Breast epithelium (tissue), 4 donors: ENCODE results near the gene DDX47. TPM values are rescaled to one million over a fixed set of nuclear protein-coding genes. Genes with fewer than 3 reads are reported as not detected.
"Not testable (repeated sequence)": the region's sequence is repeated elsewhere in the genome, so short reads cannot be mapped to it uniquely, and the experiment has no call there.

Source experiments
- DNase-seq, 2 donors: peaks; one replicate each; pipeline ENCODE4 v3.0.0-alpha.2; 2019; ENCODE audit warnings: low spot score in 2 of 2
- H3K27ac ChIP-seq, 2 donors: fragments of 200-600 bp; sonication (generic) in 1 of 2; one replicate each; pipeline ENCODE4 v1.5.1; 2016 to 2019; ENCODE audit warnings: mild to moderate bottlenecking in 1 of 2
- H3K27me3 ChIP-seq, 2 donors: fragments of 200-600 bp; sonication (generic) in 1 of 2; one replicate each; pipeline versions ENCODE4 v1.5.1 to v1.6.0; 2017 to 2019; ENCODE audit warnings: control low read depth in 1 of 2, mild to moderate bottlenecking in 1 of 2
- H3K36me3 ChIP-seq: fragments of 200-600 bp; one replicate; pipeline ENCODE4 v1.5.1; 2019
- H3K4me1 ChIP-seq, 2 donors: fragments of 200-600 bp; sonication (generic); one replicate each; pipeline ENCODE4 v1.5.1; 2016 to 2019; ENCODE audit warnings: control low read depth in 1 of 2
- H3K4me3 ChIP-seq, 3 donors: fragments of 200-600 bp; sonication (generic); 1 replicate in 2 of 3; 2 replicates in 1 of 3; pipeline ENCODE4 v1.5.1; 2016 to 2019; ENCODE audit warnings: mild to moderate bottlenecking in 3 of 3, moderate library complexity in 2 of 3
- H3K9me3 ChIP-seq, 2 donors: fragments of 200-600 bp; sonication (generic) in 1 of 2; one replicate each; pipeline ENCODE4 v1.5.1; 2016 to 2019; ENCODE audit warnings: control low read depth in 1 of 2
- CTCF ChIP-seq, 3 donors: fragments of 450-650 bp; IDR thresholded peaks; one replicate each; pipeline ENCODE4 v1.5.1; 2016 to 2017; ENCODE audit warnings: antibody characterized with exemption in 3 of 3, mild to moderate bottlenecking in 3 of 3, moderate library complexity in 3 of 3
- POLR2A ChIP-seq: fragments of 450-650 bp; IDR thresholded peaks from one replicate; pipeline ENCODE4 v1.6.1; 2016; ENCODE audit warnings: antibody characterized with exemption, mild to moderate bottlenecking, moderate library complexity
- POLR2AphosphoS5 ChIP-seq, 3 donors: sonication (generic); formaldehyde crosslinking; IDR thresholded peaks; one replicate each; pipeline ENCODE4 v1.6.1; 2017; ENCODE audit warnings: antibody characterized with exemption in 3 of 3
- intact Hi-C: fragments of 100-400 bp; cut with DNase I; formaldehyde crosslinking; loops from one replicate; pipeline ENCODE4 v1.15.1; 2023; ENCODE audit warnings: low total_unique reads
- total RNA-seq, 3 donors: library from RNA; depleted of rRNA; stranded (reverse); fragments of >200 nt; gene quantifications; one replicate each; pipeline ENCODE4 v1.1.0, GENCODE V29; 2016

The DDX47 gene
- total RNA-seq, 3 donors from 2014 or later, result 44.8 to 81.1 (median 60.0) TPM

GRCh38 chr12:12818701-12819100 lies 5.6 kb downstream of the DDX47 start:
- TF ChIP-seq CTCF (IDR thresholded peaks at IDR 0.05) (no peak), POLR2AphosphoS5 (IDR thresholded peaks at IDR 0.05) (no peak), POLR2A (no peak)
- intact Hi-C loops, result no loop called here

GRCh38 chr12:12819221-12819620 lies 6.1 kb downstream of the DDX47 start:
- DNase-seq, result no peak
- intact Hi-C loops, result no loop called here
- Histone ChIP-seq H3K4me3 (no peak overlapping the region), H3K9me3 (no peaks in the 10 kb centered on the region), H3K27me3 (no peaks in the 10 kb centered on the region), H3K27ac (peak overlapping the region; percentile 82 to 86), H3K4me1 (peaks cover 10 to 18% of the 10 kb centered on the region in 2 donors), H3K36me3 (peaks cover 10% of the 10 kb centered on the region)
- TF ChIP-seq POLR2A (no peak), POLR2AphosphoS5 (IDR thresholded peaks at IDR 0.05) (no peak), CTCF (IDR thresholded peaks at IDR 0.05) (no peak)

More at GRCh38 chr12:12818701-12819100, 5.6 kb downstream of the DDX47 start:
- H3K4me3 ChIP-seq, result no peak overlapping the region
- no peak for DNase-seq
- H3K36me3 ChIP-seq, result peaks cover 9% of the 10 kb centered on the region
- no peaks in the 10 kb centered on the region for H3K27me3 ChIP-seq
- H3K27ac ChIP-seq, result peak overlapping the region; percentile 49 to 82
- H3K4me1 ChIP-seq, result peaks cover 10 to 24% of the 10 kb centered on the region in 2 donors
- H3K9me3 ChIP-seq, result no peaks in the 10 kb centered on the region

GRCh38 chr12:12819752-12820311 lies 6.7 kb downstream of the DDX47 start:
- DNase-seq, result no peak

GRCh38 chr12:12820376-12820775 lies 7.2 kb downstream of the DDX47 start:
- H3K9me3 ChIP-seq, result not testable (repeated sequence)

More at GRCh38 chr12:12819752-12820311, 6.7 kb downstream of the DDX47 start:
- H3K9me3 ChIP-seq, result no peaks in the 10 kb centered on the region
- peaks cover 5 to 17% of the 10 kb centered on the region in 2 donors for H3K4me1 ChIP-seq
- intact Hi-C loops, result no loop called here
- no peaks in the 10 kb centered on the region for H3K27me3 ChIP-seq
- H3K4me3 ChIP-seq, result peak overlapping the region in 1 of 3 donors; percentile 39
- peak overlapping the region; percentile 82 to 86 for H3K27ac ChIP-seq
- TF ChIP-seq POLR2AphosphoS5 (IDR thresholded peaks at IDR 0.05) (no peak), POLR2A (no peak), CTCF (IDR thresholded peaks at IDR 0.05) (no peak)
- peaks cover 10% of the 10 kb centered on the region for H3K36me3 ChIP-seq

GRCh38 chr12:12821975-12822374 lies 8.8 kb downstream of the DDX47 start:
- Histone ChIP-seq H3K27me3 (no peaks in the 10 kb centered on the region), H3K4me1 (peaks cover 4 to 12% of the 10 kb centered on the region in 2 donors), H3K9me3 (no peaks in the 10 kb centered on the region), H3K36me3 (peaks cover 10% of the 10 kb centered on the region), H3K27ac (no peak overlapping the region), H3K4me3 (no peak overlapping the region)
- intact Hi-C loops, result no loop called here
- TF ChIP-seq POLR2AphosphoS5 (IDR thresholded peaks at IDR 0.05), result no peak
- TF ChIP-seq CTCF (IDR thresholded peaks at IDR 0.05), result no peak
- TF ChIP-seq POLR2A, result no peak
- DNase-seq, result no peak

More at GRCh38 chr12:12820376-12820775, 7.2 kb downstream of the DDX47 start:
- intact Hi-C loops, DNase-seq, H3K27me3 ChIP-seq, H3K4me3 ChIP-seq: not testable (repeated sequence)
- H3K27ac ChIP-seq, result peak overlapping the region; percentile 82 to 86
- H3K36me3 ChIP-seq, result peaks cover 10% of the 10 kb centered on the region
- peaks cover 4 to 17% of the 10 kb centered on the region in 2 donors for H3K4me1 ChIP-seq
